Epithelial cell of esophagus (primary cell): Measurements from ENCODE around the gene SLC27A4.

ENCODE experiments used
- DNase-seq: peaks from one replicate; pipeline ENCODE4 v3.0.0; 2010; ENCODE audit warnings: low read depth
- H3K4me3 ChIP-seq: 2 replicates; pipeline ENCODE4 v1.5.1; 2011; ENCODE audit warnings: mild to moderate bottlenecking, low read length, control low read depth
- CTCF ChIP-seq: IDR thresholded peaks from 2 replicates; pipeline ENCODE4 v1.5.1; 2011; ENCODE audit warnings: low read depth, mild to moderate bottlenecking, low read length, control low read depth, inconsistent platforms; ENCODE audit not compliant: insufficient read depth; ENCODE audit errors: missing control alignments

SLC27A4 gene

GRCh38 chr9:128316421-128316820, 23.9 kb upstream of the SLC27A4 start:
- DNase-seq, result no peak
- no peak overlapping the region for H3K4me3 ChIP-seq

GRCh38 chr9:128317629-128318028, 22.7 kb upstream of the SLC27A4 start:
- H3K4me3 ChIP-seq, result no peak overlapping the region
- no peak for TF ChIP-seq CTCF
- peak; percentile 18 for DNase-seq

More at GRCh38 chr9:128316421-128316820, 23.9 kb upstream of the SLC27A4 start:
- no peak for TF ChIP-seq CTCF

GRCh38 chr9:128321343-128321742, 19.0 kb upstream of the SLC27A4 start:
- DNase-seq, result no peak
- TF ChIP-seq CTCF, result no peak
- peak overlapping the region; percentile 98 for H3K4me3 ChIP-seq

GRCh38 chr9:128321879-128322403, 18.4 kb upstream of the SLC27A4 start:
- DNase-seq, result no peak
- TF ChIP-seq CTCF, result no peak
- peak overlapping the region; percentile 98 for H3K4me3 ChIP-seq

- no peak for TF ChIP-seq CTCF
- peak within 1 kb of the TSS; percentile 98 for H3K4me3 ChIP-seq
- peak; percentile 96 for DNase-seq
These were observed 17.7 kb upstream of the SLC27A4 start, which contains the start of the genes COQ4 and TRUB2 for GRCh38 chr9:128322404-128323211. TSS of gene COQ4 (plus strand) at chr9:128322839. CDS start at chr9:128322859, 20 bp downstream. TSS of gene TRUB2 (minus strand) at chr9:128322447. CDS start at chr9:128322408, 39 bp downstream.

- no peak for TF ChIP-seq CTCF
- peak; percentile 28 for DNase-seq
- peak overlapping the region; percentile 98 for H3K4me3 ChIP-seq
These were observed 17.1 kb upstream of the SLC27A4 start for GRCh38 chr9:128323212-128323730.
